H9 (cell line): ENCODE data around the gene PTPRN2. TPM values are rescaled to one million over a fixed set of nuclear protein-coding genes. Genes with fewer than 3 reads are reported as not detected.
A peak's percentile ranks its signal among the peaks of the same experiment; 100 is the strongest.

Experiments
- DNase-seq: peaks from one replicate; pipeline ENCODE4 v3.0.0-alpha.2; 2017
- H2AFZ ChIP-seq: one replicate; pipeline ENCODE4 v1.6.1; 2013; ENCODE audit warnings: mild to moderate bottlenecking, low read length, control low read depth, moderate library complexity
- H2AK5ac ChIP-seq: 2 replicates; pipeline ENCODE4 v1.6.1; 2013; ENCODE audit warnings: low read length, control low read depth, mixed read lengths; ENCODE audit not compliant: insufficient read length
- H2BK120ac ChIP-seq: one replicate; pipeline ENCODE4 v1.6.1; 2013; ENCODE audit warnings: low read depth, mild to moderate bottlenecking, low read length, control low read depth, inconsistent platforms; ENCODE audit not compliant: poor library complexity, severe bottlenecking
- H2BK12ac ChIP-seq: 2 replicates; pipeline ENCODE4 v1.6.1; 2013; ENCODE audit warnings: low read length, control low read depth, mixed read lengths, low read depth; ENCODE audit not compliant: insufficient read length
- H2BK15ac ChIP-seq: 2 replicates; pipeline ENCODE4 v1.6.1; 2013; ENCODE audit warnings: low read depth, low read length, control low read depth
- H2BK20ac ChIP-seq: one replicate; pipeline ENCODE4 v1.6.1; 2013; ENCODE audit warnings: low read depth, mild to moderate bottlenecking, low read length, control low read depth, inconsistent platforms; ENCODE audit not compliant: poor library complexity, severe bottlenecking
- H2BK5ac ChIP-seq: 2 replicates; pipeline ENCODE4 v1.6.1; 2013; ENCODE audit warnings: low read length, control low read depth, mixed read lengths; ENCODE audit not compliant: insufficient read length
- H3K14ac ChIP-seq: 2 replicates; pipeline ENCODE4 v1.6.1; 2013; ENCODE audit warnings: low read length, control low read depth; ENCODE audit not compliant: insufficient read depth
- H3K18ac ChIP-seq: 2 replicates; pipeline ENCODE4 v1.6.1; 2013; ENCODE audit warnings: low read depth, mild to moderate bottlenecking, mixed read lengths, low read length, control low read depth; ENCODE audit not compliant: insufficient read length
- H3K23ac ChIP-seq: 2 replicates; pipeline ENCODE4 v1.6.1; 2013; ENCODE audit warnings: low read length, control low read depth, mixed read lengths, low read depth; ENCODE audit not compliant: insufficient read length
- H3K23me2 ChIP-seq: 2 replicates; pipeline ENCODE4 v1.6.1; 2013; ENCODE audit warnings: low read depth, mild to moderate bottlenecking, mixed read lengths, low read length, control low read depth; ENCODE audit not compliant: insufficient read length, poor library complexity, severe bottlenecking
- H3K27ac ChIP-seq: 2 replicates; pipeline ENCODE4 v1.5.1; 2013; ENCODE audit warnings: low read length, control low read depth, mixed read lengths, low read depth; ENCODE audit not compliant: insufficient read length
- H3K27me3 ChIP-seq: 2 replicates; pipeline ENCODE4 v1.6.1; 2013; ENCODE audit warnings: low read length, control low read depth, inconsistent platforms; ENCODE audit not compliant: insufficient read depth
- H3K4ac ChIP-seq: 2 replicates; pipeline ENCODE4 v1.6.1; 2013; ENCODE audit warnings: low read depth, mild to moderate bottlenecking, control low read depth, inconsistent platforms, low read length, moderate library complexity
- H3K4me1 ChIP-seq: 2 replicates; pipeline ENCODE4 v1.6.1; 2013; ENCODE audit warnings: low read length, control low read depth, inconsistent platforms; ENCODE audit not compliant: insufficient read depth
- H3K4me2 ChIP-seq: 2 replicates; pipeline ENCODE4 v1.6.1; 2013; ENCODE audit warnings: low read length, control low read depth, mixed read lengths; ENCODE audit not compliant: insufficient read length, insufficient read depth
- H3K56ac ChIP-seq: 2 replicates; pipeline ENCODE4 v1.6.1; 2013; ENCODE audit warnings: low read depth, mild to moderate bottlenecking, mixed read lengths, low read length, control low read depth; ENCODE audit not compliant: insufficient read length
- H3K79me1 ChIP-seq: 2 replicates; pipeline ENCODE4 v1.6.1; 2013; ENCODE audit warnings: low read depth, mild to moderate bottlenecking, moderate library complexity, low read length, control low read depth, inconsistent platforms; ENCODE audit not compliant: insufficient read depth, poor library complexity, severe bottlenecking
- H3K79me2 ChIP-seq: 2 replicates; pipeline ENCODE4 v1.6.1; 2013; ENCODE audit warnings: low read length, control low read depth, inconsistent platforms; ENCODE audit not compliant: insufficient read depth
- H3K9ac ChIP-seq: 2 replicates; pipeline ENCODE4 v1.6.1; 2013; ENCODE audit warnings: low read length, control low read depth, mixed read lengths; ENCODE audit not compliant: insufficient read length; ENCODE audit errors: extremely low read depth
- H3K9me3 ChIP-seq: one replicate; pipeline ENCODE4 v1.6.1; 2013; ENCODE audit warnings: low read depth, low read length, inconsistent platforms; ENCODE audit not compliant: control insufficient read depth
- H3T11ph ChIP-seq: one replicate; pipeline ENCODE4 v1.6.1; 2013; ENCODE audit warnings: mild to moderate bottlenecking, low read length, control low read depth, inconsistent platforms
- H4K20me1 ChIP-seq: one replicate; pipeline ENCODE4 v1.6.1; 2013; ENCODE audit not compliant: control insufficient read depth, insufficient read length, insufficient read depth
- H4K5ac ChIP-seq: 2 replicates; pipeline ENCODE4 v1.6.1; 2013; ENCODE audit warnings: low read depth, mild to moderate bottlenecking, mixed read lengths, low read length, control low read depth; ENCODE audit not compliant: insufficient read length
- H4K8ac ChIP-seq: replicated peaks from 2 replicates; pipeline ENCODE4 v1.6.1; 2013; ENCODE audit warnings: low read length, control low read depth, mixed read lengths, low read depth; ENCODE audit not compliant: insufficient read length
- H4K91ac ChIP-seq: 2 replicates; pipeline ENCODE4 v1.6.1; 2013; ENCODE audit warnings: low read depth, mild to moderate bottlenecking, moderate library complexity, mixed read lengths, low read length, control low read depth; ENCODE audit not compliant: insufficient read length
- H3K27ac Mint-ChIP-seq, 3 experiments: 2 replicates in 2 of 3; 3 replicates in 1 of 3; pipeline ENCODE4 v1.8.0; 2020 to 2021; ENCODE audit warnings: mixed read lengths in 3 of 3, mild to moderate bottlenecking in 1 of 3, moderate library complexity in 1 of 3
- H3K27me3 Mint-ChIP-seq: 2 replicates; pipeline ENCODE4 v1.8.0; 2021; ENCODE audit warnings: low read depth, mild to moderate bottlenecking, moderate library complexity, mixed read lengths
- H3K36me3 Mint-ChIP-seq, 3 experiments: 2 replicates in 2 of 3; 3 replicates in 1 of 3; pipeline ENCODE4 v1.8.0; 2020 to 2021; ENCODE audit warnings: low read depth in 3 of 3, mixed read lengths in 3 of 3; ENCODE audit not compliant: insufficient read depth in 1 of 3
- H3K4me1 Mint-ChIP-seq, 2 experiments: 2 replicates each; pipeline ENCODE4 v1.8.0; 2020; ENCODE audit warnings: mixed read lengths in 2 of 2
- H3K4me3 Mint-ChIP-seq, 2 experiments: 2 replicates in 1 of 2; 3 replicates in 1 of 2; pipeline ENCODE4 v1.8.0; 2020 to 2021; ENCODE audit warnings: mild to moderate bottlenecking in 2 of 2, mixed read lengths in 2 of 2, moderate library complexity in 1 of 2
- H3K9me3 Mint-ChIP-seq, 2 experiments: 2 replicates in 1 of 2; 3 replicates in 1 of 2; pipeline ENCODE4 v1.8.0; 2020; ENCODE audit warnings: mild to moderate bottlenecking in 2 of 2, mixed read lengths in 2 of 2, moderate library complexity in 1 of 2
- CTCF ChIP-seq: fragments of 200-600 bp; sonication (generic); conservative IDR thresholded peaks from 3 replicates; pipeline ENCODE4 v1.8.0; 2021; ENCODE audit warnings: antibody characterized with exemption, mild to moderate bottlenecking
- WGBS: extraction: QIAGEN DNeasy Blood & Tissue Kit; methylation state at CpG from one replicate; pipeline ENCODE4 v1.1.7; 2013; ENCODE audit warnings: missing lambda C conversion rate, low lambda C conversion rate, mixed read lengths; ENCODE audit not compliant: insufficient read length; ENCODE audit errors: extremely low coverage; 5-methylcytosine and 5-hydroxymethylcytosine counted together
- total RNA-seq: library from RNA; stranded (reverse); gene quantifications from 2 replicates; pipeline ENCODE4 v1.2.1, GENCODE V29; 2021

Gene PTPRN2
- total RNA-seq, 1 experiment from 2014 or later, result 5.2 TPM

GRCh38 chr7:158315326-158315725 lies 272.3 kb downstream of the PTPRN2 start:
- Mint-ChIP-seq H3K27me3 (peaks cover 4% of the 10 kb centered on the region; the same call in 1 of the 2 replicates), H3K4me1 (peaks cover 18 to 21% of the 10 kb centered on the region in 2 experiments), H3K9me3 (peaks cover 29 to 33% of the 10 kb centered on the region in 2 experiments), H3K4me3 (peak overlapping the region in 1 of 2 experiments; percentile 41; a peak in 1 of 5 replicates), H3K36me3 (peaks cover 18 to 30% (median 27%) of the 10 kb centered on the region in 3 experiments), H3K27ac (no peak overlapping the region)
- Histone ChIP-seq H3K18ac (no peak overlapping the region), H3K79me1 (no peaks in the 10 kb centered on the region), H2AK5ac (no peak overlapping the region), H4K91ac (no peak overlapping the region), H3K14ac (no peak overlapping the region), H2BK120ac (no peak overlapping the region), H3K9ac (no peak overlapping the region), H2BK5ac (no peak overlapping the region), H2AFZ (no peak overlapping the region), H2BK12ac (no peak overlapping the region), H3K23ac (no peak overlapping the region), H2BK20ac (no peak overlapping the region), H3K56ac (no peak overlapping the region), H4K5ac (no peak overlapping the region), H3K4me2 (no peak overlapping the region), H3K27me3 (no peaks in the 10 kb centered on the region), H3K79me2 (no peaks in the 10 kb centered on the region), H2BK15ac (no peak overlapping the region), H3K4me1 (no peaks in the 10 kb centered on the region), H3K27ac (no peak overlapping the region), H3K23me2 (no peaks in the 10 kb centered on the region), H3T11ph (no peak overlapping the region), H4K8ac (no peak overlapping the region), H4K20me1 (no peaks in the 10 kb centered on the region), H3K4ac (no peak overlapping the region), H3K9me3 (no peaks in the 10 kb centered on the region)
- DNase-seq, result peak; percentile 6
- no peak for TF ChIP-seq CTCF
- WGBS, result no CpG with 5 or more reads among the region's 11 CpGs
